Measurements from ENCODE around the gene KLHDC4. TPM values are rescaled to one million over a fixed set of nuclear protein-coding genes. Genes with fewer than 3 reads are reported as not detected.
A peak's percentile ranks its signal among the peaks of the same experiment; 100 is the strongest.

Gene KLHDC4
- polyA plus RNA-seq, 3 donors, result 11.2 to 26.4 (median 12.6) TPM

GRCh38 chr16:87733190-87733589, 32.6 kb downstream of the KLHDC4 start:
- no peaks in the 10 kb centered on the region for H3K4me1 Mint-ChIP-seq
- H3K4me3 ChIP-seq (replicated peaks in 1 of 3; ENCODE audit: low read depth in 2 of 3, low read length in 3 of 3), result no peak overlapping the region
- H3K36me3 ChIP-seq (replicated peaks in 1 of 2; ENCODE audit: control insufficient read depth in 1 of 2, insufficient read depth in 2 of 2, low read length in 2 of 2), result peaks cover 23 to 80% of the 10 kb centered on the region in 2 donors
- no peak for DNase-seq
- no peak overlapping the region for H3K4me3 Mint-ChIP-seq
- no peaks in the 10 kb centered on the region for H3K4me1 ChIP-seq (ENCODE audit: control insufficient read depth in 1 of 2, insufficient read depth in 2 of 2, low read length in 2 of 2)
- H3K79me2 ChIP-seq (ENCODE audit: insufficient read depth, low read length), result no peaks in the 10 kb centered on the region
- intact Hi-C loops (cut with micrococcal nuclease), result no loop called here
- H3K27me3 Mint-ChIP-seq (ENCODE audit: low read depth in 3 of 3), result no peaks in the 10 kb centered on the region
- peaks cover 4% of the 10 kb centered on the region for H4K20me1 ChIP-seq (ENCODE audit: insufficient read depth, low read length)
- H3K27ac Mint-ChIP-seq, result peak overlapping the region in 1 of 7 donors; percentile 60
- H3K27me3 ChIP-seq (ENCODE audit: control insufficient read depth in 2 of 2, insufficient read depth in 2 of 2, low read length in 2 of 2), result no peaks in the 10 kb centered on the region
- H3K4me2 ChIP-seq (replicated peaks; ENCODE audit: extremely low read depth, low read length, poor library complexity, severe bottlenecking), result no peak overlapping the region
- H3K36me3 Mint-ChIP-seq, result peaks cover 57 to 59% of the 10 kb centered on the region in 2 donors
- H3K9ac ChIP-seq (ENCODE audit: insufficient read depth, low read length, poor library complexity, severe bottlenecking), result no peak overlapping the region
- H3K9me3 Mint-ChIP-seq, result no peaks in the 10 kb centered on the region
- H2AFZ ChIP-seq (ENCODE audit: insufficient read depth, low read depth, low read length, poor library complexity, severe bottlenecking), result no peak overlapping the region
- no peak overlapping the region for H3K27ac ChIP-seq (ENCODE audit: low read depth in 1 of 2, low read length in 2 of 2)
- 89% methylated on average over 10 of the region's 11 CpGs for WGBS (ENCODE audit: insufficient coverage)
- TF ChIP-seq, protein P1, sequence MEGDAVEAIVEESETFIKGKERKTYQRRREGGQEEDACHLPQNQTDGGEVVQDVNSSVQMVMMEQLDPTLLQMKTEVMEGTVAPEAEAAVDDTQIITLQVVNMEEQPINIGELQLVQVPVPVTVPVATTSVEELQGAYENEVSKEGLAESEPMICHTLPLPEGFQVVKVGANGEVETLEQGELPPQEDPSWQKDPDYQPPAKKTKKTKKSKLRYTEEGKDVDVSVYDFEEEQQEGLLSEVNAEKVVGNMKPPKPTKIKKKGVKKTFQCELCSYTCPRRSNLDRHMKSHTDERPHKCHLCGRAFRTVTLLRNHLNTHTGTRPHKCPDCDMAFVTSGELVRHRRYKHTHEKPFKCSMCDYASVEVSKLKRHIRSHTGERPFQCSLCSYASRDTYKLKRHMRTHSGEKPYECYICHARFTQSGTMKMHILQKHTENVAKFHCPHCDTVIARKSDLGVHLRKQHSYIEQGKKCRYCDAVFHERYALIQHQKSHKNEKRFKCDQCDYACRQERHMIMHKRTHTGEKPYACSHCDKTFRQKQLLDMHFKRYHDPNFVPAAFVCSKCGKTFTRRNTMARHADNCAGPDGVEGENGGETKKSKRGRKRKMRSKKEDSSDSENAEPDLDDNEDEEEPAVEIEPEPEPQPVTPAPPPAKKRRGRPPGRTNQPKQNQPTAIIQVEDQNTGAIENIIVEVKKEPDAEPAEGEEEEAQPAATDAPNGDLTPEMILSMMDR (IDR thresholded peaks at IDR 0.05), result no peak
- H3K9me3 ChIP-seq (replicated peaks in 1 of 2; ENCODE audit: control insufficient read depth in 1 of 2, insufficient read depth in 1 of 2, low read length in 2 of 2), result no peaks in the 10 kb centered on the region

DNA sequence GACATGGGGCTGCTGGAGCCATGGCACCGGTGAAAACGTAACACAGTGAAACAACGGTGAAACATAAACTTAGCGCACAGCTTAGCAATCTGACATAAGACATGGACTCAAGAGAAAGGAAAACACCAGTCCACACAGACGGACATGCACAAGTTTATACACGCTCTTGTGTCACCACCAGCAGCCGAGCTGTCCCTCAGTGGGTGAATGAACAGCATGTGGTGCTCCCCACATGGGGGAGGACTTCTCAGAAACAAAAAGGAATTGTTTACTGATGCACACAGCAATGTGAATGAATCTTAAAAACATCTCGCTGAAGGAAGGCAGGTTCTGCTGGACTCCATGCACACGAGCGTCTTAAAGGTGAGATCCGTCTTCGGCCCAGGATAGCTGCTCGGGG, 34.2 kb downstream of the KLHDC4 start:
- peaks cover 26 to 81% of the 10 kb centered on the region in 2 donors for H3K36me3 ChIP-seq (replicated peaks in 1 of 2; ENCODE audit: control insufficient read depth in 1 of 2, insufficient read depth in 2 of 2, low read length in 2 of 2)
- Mint-ChIP-seq H3K27ac (no peak overlapping the region), H3K27me3 (ENCODE audit: low read depth in 3 of 3) (no peaks in the 10 kb centered on the region), H3K4me3 (no peak overlapping the region), H3K4me1 (no peaks in the 10 kb centered on the region), H3K9me3 (peaks cover 0 to 2% (median 0%) of the 10 kb centered on the region in 7 donors), H3K36me3 (peaks cover 70 to 71% of the 10 kb centered on the region in 2 donors)
- DNase-seq, result no peak
- no peak overlapping the region for H3K4me2 ChIP-seq (replicated peaks; ENCODE audit: extremely low read depth, low read length, poor library complexity, severe bottlenecking)
- peaks cover 4% of the 10 kb centered on the region for H4K20me1 ChIP-seq (ENCODE audit: insufficient read depth, low read length)
- no peaks in the 10 kb centered on the region for H3K79me2 ChIP-seq (ENCODE audit: insufficient read depth, low read length)
- WGBS (ENCODE audit: insufficient coverage), result 97% methylated on average over 12 of the region's 13 CpGs
- H3K4me3 ChIP-seq (replicated peaks in 1 of 3; ENCODE audit: low read depth in 2 of 3, low read length in 3 of 3), result no peak overlapping the region
- no peaks in the 10 kb centered on the region for H3K9me3 ChIP-seq (replicated peaks in 1 of 2; ENCODE audit: control insufficient read depth in 1 of 2, insufficient read depth in 1 of 2, low read length in 2 of 2)
- H3K9ac ChIP-seq (ENCODE audit: insufficient read depth, low read length, poor library complexity, severe bottlenecking), result no peak overlapping the region
- intact Hi-C loops (cut with micrococcal nuclease), result no loop called here
- H3K4me1 ChIP-seq (ENCODE audit: control insufficient read depth in 1 of 2, insufficient read depth in 2 of 2, low read length in 2 of 2), result no peaks in the 10 kb centered on the region
- no peaks in the 10 kb centered on the region for H3K27me3 ChIP-seq (ENCODE audit: control insufficient read depth in 2 of 2, insufficient read depth in 2 of 2, low read length in 2 of 2)
- TF ChIP-seq, protein P1 (IDR thresholded peaks at IDR 0.05), result no peak
- H3K27ac ChIP-seq (ENCODE audit: low read depth in 1 of 2, low read length in 2 of 2), result no peak overlapping the region
- H2AFZ ChIP-seq (ENCODE audit: insufficient read depth, low read depth, low read length, poor library complexity, severe bottlenecking), result no peak overlapping the region

Measured in CD14-positive monocyte (primary cell).